HEK293T (cell line): Measurements from ENCODE around the gene DTHD1.

Source experiments
- ARNT ChIP-seq: fragments of 450-650 bp; IDR thresholded peaks from 2 replicates; pipeline ENCODE4 v1.6.1; 2017; ENCODE audit warnings: mild to moderate bottlenecking
- BHLHE40 ChIP-seq: fragments of 450-650 bp; IDR thresholded peaks from 2 replicates; pipeline ENCODE4 v1.6.1; 2016; ENCODE audit warnings: mild to moderate bottlenecking, moderate library complexity, borderline replicate concordance
- CTBP1 ChIP-seq: fragments of 450-650 bp; IDR thresholded peaks from 2 replicates; pipeline ENCODE4 v1.6.1; 2016; ENCODE audit warnings: borderline replicate concordance
- FOXA1 ChIP-seq: fragments of 450-650 bp; IDR thresholded peaks from 2 replicates; pipeline ENCODE4 v1.6.1; 2016; ENCODE audit warnings: mild to moderate bottlenecking
- FOXK2 ChIP-seq: fragments of 450-650 bp; IDR thresholded peaks from 2 replicates; pipeline ENCODE4 v1.6.1; 2016; ENCODE audit warnings: mild to moderate bottlenecking
- FOXM1 ChIP-seq: fragments of 450-650 bp; IDR thresholded peaks from 2 replicates; pipeline ENCODE4 v1.6.1; 2017; ENCODE audit warnings: mild to moderate bottlenecking, borderline replicate concordance
- HDGF ChIP-seq: fragments of 450-650 bp; IDR thresholded peaks from 2 replicates; pipeline ENCODE4 v1.6.1; 2017; ENCODE audit warnings: antibody characterized with exemption, borderline replicate concordance
- L3MBTL2 ChIP-seq: fragments of 450-650 bp; conservative IDR thresholded peaks from 2 replicates; pipeline ENCODE4 v1.6.1; 2016; ENCODE audit warnings: mild to moderate bottlenecking
- SUZ12 ChIP-seq: fragments of 450-650 bp; IDR thresholded peaks from 2 replicates; pipeline ENCODE4 v1.6.1; 2016; ENCODE audit warnings: mild to moderate bottlenecking

- no peak for TF ChIP-seq HDGF
- TF ChIP-seq FOXM1: no peak
- TF ChIP-seq CTBP1: no peak
- TF ChIP-seq L3MBTL2: no peak
- TF ChIP-seq ARNT: no peak
- TF ChIP-seq FOXK2: no peak
- no peak for TF ChIP-seq BHLHE40
- TF ChIP-seq FOXA1: no peak
- TF ChIP-seq SUZ12: no peak
These were observed 8.1 kb upstream of the DTHD1 start for GRCh38 chr4:36273276-36273675.
